ENCODE measurements around the gene HNRNPR.
A peak's percentile ranks its signal among the peaks of the same experiment; 100 is the strongest.

The HNRNPR gene

GRCh38 chr1:23368562-23369334, 24.7 kb upstream of the HNRNPR start:
- peak; percentile 85 for DNase-seq

GRCh38 chr1:23367791-23368561, 23.9 kb upstream of the HNRNPR start:
- DNase-seq, result peak; percentile 94

GRCh38 chr1:23367451-23367790, 23.3 kb upstream of the HNRNPR start:
- DNase-seq, result no peak

- DNase-seq, result no peak
Measured at GRCh38 chr1:23366598-23366997, 22.5 kb upstream of the HNRNPR start.

- no peak for DNase-seq
Measured at GRCh38 chr1:23366146-23366545, 22.1 kb upstream of the HNRNPR start.

GRCh38 chr1:23362218-23362713, 18.2 kb upstream of the HNRNPR start:
- no peak for DNase-seq

- no peak for DNase-seq
Measured at GRCh38 chr1:23358310-23358875, 14.3 kb upstream of the HNRNPR start.

- no peak for DNase-seq
Measured at GRCh38 chr1:23357138-23357908, 13.2 kb upstream of the HNRNPR start.

- no peak for DNase-seq
Measured at GRCh38 chr1:23356471-23357137, 12.5 kb upstream of the HNRNPR start.

GRCh38 chr1:23354245-23354644, 10.2 kb upstream of the HNRNPR start:
- DNase-seq, result no peak

- DNase-seq, result no peak
Measured at GRCh38 chr1:23352096-23352695, 8.1 kb upstream of the HNRNPR start.

- DNase-seq, result no peak
Measured at GRCh38 chr1:23345920-23346319, 1.8 kb upstream of the HNRNPR start.

GRCh38 chr1:23344987-23345472, 946 bp upstream of the HNRNPR start:
- DNase-seq, result no peak

- DNase-seq, result no peak
Measured at GRCh38 chr1:23343221-23344110, 618 bp downstream of the HNRNPR start.

GRCh38 chr1:23341931-23342692, 2.0 kb downstream of the HNRNPR start:
- DNase-seq, result no peak

- no peak for DNase-seq
Measured at GRCh38 chr1:23339632-23340031, 4.5 kb downstream of the HNRNPR start.

GRCh38 chr1:23337869-23338268, 6.2 kb downstream of the HNRNPR start:
- DNase-seq, result no peak

- no peak for DNase-seq
Measured at GRCh38 chr1:23331713-23332112, 12.4 kb downstream of the HNRNPR start.

- DNase-seq, result no peak
Measured at GRCh38 chr1:23330846-23331245, 13.2 kb downstream of the HNRNPR start.

- no peak for DNase-seq
Measured at GRCh38 chr1:23325393-23325792, 18.7 kb downstream of the HNRNPR start.
